Measurements from ENCODE around the gene GNA14.

DNA sequence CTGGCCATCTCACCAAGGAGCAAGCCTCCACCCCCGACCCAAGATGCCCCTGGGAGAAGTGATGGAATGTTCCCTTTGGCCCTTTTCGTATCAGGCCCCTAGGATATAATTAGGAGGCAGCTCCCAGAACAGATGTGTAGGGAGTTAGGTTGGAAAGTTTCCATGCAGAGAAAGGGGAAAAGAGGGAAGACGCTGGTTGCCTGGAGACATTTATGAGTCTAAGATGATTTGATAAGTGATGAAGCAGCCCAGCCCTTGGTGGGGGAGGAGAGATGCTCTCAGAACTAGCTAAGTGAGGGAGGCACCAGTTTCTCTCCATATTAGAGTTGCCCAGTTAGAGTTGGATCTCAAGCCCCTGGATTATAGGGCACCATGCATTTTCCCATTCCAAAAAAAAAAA lies 137.5 kb downstream of the GNA14 start:
- no peak for TF ChIP-seq EZH2phosphoT487 (IDR thresholded peaks at IDR 0.05; ENCODE audit: low read depth)
- TF ChIP-seq, protein P1, sequence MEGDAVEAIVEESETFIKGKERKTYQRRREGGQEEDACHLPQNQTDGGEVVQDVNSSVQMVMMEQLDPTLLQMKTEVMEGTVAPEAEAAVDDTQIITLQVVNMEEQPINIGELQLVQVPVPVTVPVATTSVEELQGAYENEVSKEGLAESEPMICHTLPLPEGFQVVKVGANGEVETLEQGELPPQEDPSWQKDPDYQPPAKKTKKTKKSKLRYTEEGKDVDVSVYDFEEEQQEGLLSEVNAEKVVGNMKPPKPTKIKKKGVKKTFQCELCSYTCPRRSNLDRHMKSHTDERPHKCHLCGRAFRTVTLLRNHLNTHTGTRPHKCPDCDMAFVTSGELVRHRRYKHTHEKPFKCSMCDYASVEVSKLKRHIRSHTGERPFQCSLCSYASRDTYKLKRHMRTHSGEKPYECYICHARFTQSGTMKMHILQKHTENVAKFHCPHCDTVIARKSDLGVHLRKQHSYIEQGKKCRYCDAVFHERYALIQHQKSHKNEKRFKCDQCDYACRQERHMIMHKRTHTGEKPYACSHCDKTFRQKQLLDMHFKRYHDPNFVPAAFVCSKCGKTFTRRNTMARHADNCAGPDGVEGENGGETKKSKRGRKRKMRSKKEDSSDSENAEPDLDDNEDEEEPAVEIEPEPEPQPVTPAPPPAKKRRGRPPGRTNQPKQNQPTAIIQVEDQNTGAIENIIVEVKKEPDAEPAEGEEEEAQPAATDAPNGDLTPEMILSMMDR (IDR thresholded peaks at IDR 0.05; ENCODE audit: low read depth, low read length), result no peak
